GM10266 (cell line): ENCODE data around the gene BCR.

Experiments
- DNase-seq: peaks from one replicate; pipeline ENCODE4 v3.0.0; 2012; ENCODE audit errors: extremely low spot score
- CTCF ChIP-seq: IDR thresholded peaks from 2 replicates; pipeline ENCODE4 v1.5.1; 2012; ENCODE audit warnings: mild to moderate bottlenecking, low read depth; ENCODE audit not compliant: control insufficient read depth, insufficient read depth; ENCODE audit errors: missing control alignments

Gene BCR

GRCh38 chr22:23192133-23192532, 11.8 kb downstream of the BCR start:
- DNase-seq, result no peak
- TF ChIP-seq CTCF, result no peak

- no peak for TF ChIP-seq CTCF
- DNase-seq, result no peak
These were observed 12.2 kb downstream of the BCR start for GRCh38 chr22:23192558-23192957.

GRCh38 chr22:23193196-23193827, 13.0 kb downstream of the BCR start:
- DNase-seq, result no peak
- no peak for TF ChIP-seq CTCF

- TF ChIP-seq CTCF, result no peak
- no peak for DNase-seq
These were observed 13.6 kb downstream of the BCR start for GRCh38 chr22:23193882-23194281.

GRCh38 chr22:23196165-23196564, 15.9 kb downstream of the BCR start:
- no peak for DNase-seq
- TF ChIP-seq CTCF, result no peak

GRCh38 chr22:23197836-23198235, 17.5 kb downstream of the BCR start:
- no peak for DNase-seq
- no peak for TF ChIP-seq CTCF

GRCh38 chr22:23199159-23199558, 18.9 kb downstream of the BCR start:
- TF ChIP-seq CTCF, result no peak
- DNase-seq, result no peak
